Epithelial cell of esophagus (primary cell): ENCODE results near the gene C1orf50.

Experiments
- DNase-seq: peaks from one replicate; pipeline ENCODE4 v3.0.0; 2010; ENCODE audit warnings: low read depth
- H3K4me3 ChIP-seq: 2 replicates; pipeline ENCODE4 v1.5.1; 2011; ENCODE audit warnings: mild to moderate bottlenecking, low read length, control low read depth
- CTCF ChIP-seq: IDR thresholded peaks from 2 replicates; pipeline ENCODE4 v1.5.1; 2011; ENCODE audit warnings: low read depth, mild to moderate bottlenecking, low read length, control low read depth, inconsistent platforms; ENCODE audit not compliant: insufficient read depth; ENCODE audit errors: missing control alignments

Gene C1orf50

GRCh38 chr1:42817976-42818375, 50.9 kb downstream of the C1orf50 start:
- no peak for DNase-seq
- no peak for TF ChIP-seq CTCF
- H3K4me3 ChIP-seq, result no peak overlapping the region

GRCh38 chr1:42820813-42821212, 53.8 kb downstream of the C1orf50 start:
- DNase-seq, result no peak
- no peak overlapping the region for H3K4me3 ChIP-seq
- TF ChIP-seq CTCF, result no peak

GRCh38 chr1:42821690-42822089, 54.6 kb downstream of the C1orf50 start:
- H3K4me3 ChIP-seq, result no peak overlapping the region
- TF ChIP-seq CTCF, result no peak
- no peak for DNase-seq

GRCh38 chr1:42822800-42823392, 55.8 kb downstream of the C1orf50 start:
- no peak overlapping the region for H3K4me3 ChIP-seq
- TF ChIP-seq CTCF, result no peak
- DNase-seq, result no peak

- no peak for TF ChIP-seq CTCF
- no peak overlapping the region for H3K4me3 ChIP-seq
- DNase-seq, result no peak
Measured at GRCh38 chr1:42824481-42825035, 57.5 kb downstream of the C1orf50 start.

- no peak for TF ChIP-seq CTCF
- no peak for DNase-seq
- H3K4me3 ChIP-seq, result no peak overlapping the region
Measured at GRCh38 chr1:42825036-42825851, 58.2 kb downstream of the C1orf50 start.
